HCT116 (cell line): Measurements from ENCODE around the gene TMEM186. TPM values are rescaled to one million over a fixed set of nuclear protein-coding genes. Genes with fewer than 3 reads are reported as not detected.

Experiments
- ATAC-seq: fragments of 200-7000 bp; cut with Tn5 transposase; 2 replicates; pipeline ENCODE4 v1.9.1; 2020; ENCODE audit warnings: mild to moderate bottlenecking, moderate library complexity
- BruUV-seq: library from RNA; stranded (reverse); fragments of 400-500 nt; replicated peaks from 2 replicates; lab custom pipeline; 2021; lab: Mats Ljungman, UMichigan
- CTCF ChIA-PET: fragments of 300-600 bp; sonication (Branson Sonifier 250); formaldehyde crosslinking; loops from one replicate; lab custom pipeline; 2021; ENCODE audit warnings: antibody characterized with exemption; lab: Charles Lee
- POLR2A ChIA-PET: fragments of 300-600, 350-600 bp; sonication (Branson Sonifier 250); formaldehyde crosslinking; loops from one replicate; lab custom pipeline; 2021; ENCODE audit warnings: antibody characterized with exemption; lab: Charles Lee
- RAD21 ChIA-PET, 2 experiments: fragments of 300-600 bp; sonication (Branson Sonifier 250); formaldehyde crosslinking; loops; one replicate each; lab custom pipeline; 2023; ENCODE audit warnings: low total read pairs in 2 of 2; ENCODE audit not compliant: uncharacterized antibody in 2 of 2, unreplicated experiment in 2 of 2, low non-redundant PET in 1 of 2; lab: Charles Lee
- DNase-seq: peaks from one replicate; pipeline ENCODE4 v3.0.0-alpha.2; 2010; ENCODE audit warnings: low read depth, low spot score
- H2AFZ ChIP-seq: fragments of 200-600 bp; shearing (Covaris generic), sonication (generic); 2 replicates; pipeline ENCODE4 v1.6.1; 2017; ENCODE audit warnings: low read depth, mixed run types, mixed read lengths, antibody characterized with exemption, low read length; ENCODE audit not compliant: poor library complexity, severe bottlenecking
- H3K27ac ChIP-seq: 2 replicates; pipeline ENCODE4 v1.5.1; 2012; ENCODE audit warnings: low read depth, low read length
- H3K27me3 ChIP-seq: fragments of 200-600 bp; sonication (generic); 2 replicates; pipeline ENCODE4 v1.6.1; 2016; ENCODE audit warnings: mixed run types, low read length, mixed read lengths; ENCODE audit not compliant: insufficient read depth
- H3K36me3 ChIP-seq, 2 experiments: fragments of 200-500 bp in 1 of 2; fragments of 200-600 bp in 1 of 2; sonication (Bioruptor generic) in 1 of 2; sonication (generic) in 1 of 2; 2 replicates each; pipeline versions ENCODE4 v1.5.1 to v1.6.1; 2014 to 2016; ENCODE audit warnings: low read length in 2 of 2, inconsistent platforms in 1 of 2, mixed read lengths in 1 of 2, mixed run types in 1 of 2; ENCODE audit not compliant: insufficient read depth in 2 of 2, control insufficient read depth in 1 of 2
- H3K4me1 ChIP-seq, 2 experiments: fragments of 200-600 bp in 1 of 2; sonication (generic) in 1 of 2; 2 replicates each; pipeline versions ENCODE4 v1.5.1 to v1.6.1; 2012 to 2017; ENCODE audit warnings: low read length in 2 of 2, inconsistent platforms in 1 of 2, mild to moderate bottlenecking in 1 of 2, mixed read lengths in 1 of 2, mixed run types in 1 of 2, moderate library complexity in 1 of 2; ENCODE audit not compliant: insufficient read depth in 2 of 2, control insufficient read depth in 1 of 2
- H3K4me2 ChIP-seq: fragments of 200-600 bp; sonication (generic); 2 replicates; pipeline ENCODE4 v1.6.1; 2017; ENCODE audit warnings: mixed run types, low read length, mixed read lengths
- H3K4me3 ChIP-seq, 2 experiments: fragments of 200-600 bp in 1 of 2; sonication (generic) in 1 of 2; replicated peaks in 1 of 2; 2 replicates each; pipeline ENCODE4 v1.5.1; 2011 to 2016; ENCODE audit warnings: low read length in 2 of 2, control low read depth in 1 of 2, low read depth in 1 of 2, mild to moderate bottlenecking in 1 of 2, mixed read lengths in 1 of 2, mixed run types in 1 of 2
- H3K79me2 ChIP-seq: fragments of 200-600 bp; sonication (generic); 2 replicates; pipeline ENCODE4 v1.6.1; 2017; ENCODE audit warnings: mild to moderate bottlenecking, mixed run types, low read length, moderate library complexity, mixed read lengths; ENCODE audit not compliant: insufficient read depth
- H3K9ac ChIP-seq: fragments of 200-600 bp; sonication (generic); 2 replicates; pipeline ENCODE4 v1.6.1; 2016; ENCODE audit warnings: low read length, mixed read lengths
- H3K9me2 ChIP-seq: fragments of 200-600 bp; sonication (generic), shearing (Covaris generic); 2 replicates; pipeline ENCODE4 v1.6.1; 2017; ENCODE audit warnings: mixed run types, mild to moderate bottlenecking, moderate library complexity; ENCODE audit not compliant: insufficient read depth
- H3K9me3 ChIP-seq, 2 experiments: fragments of 200-500 bp in 1 of 2; fragments of 200-600 bp in 1 of 2; sonication (Bioruptor generic) in 1 of 2; sonication (generic) in 1 of 2; 2 replicates each; pipeline ENCODE4 v1.6.1; 2014 to 2017; ENCODE audit warnings: low read length in 2 of 2, mixed read lengths in 2 of 2, inconsistent platforms in 1 of 2, low read depth in 1 of 2, mild to moderate bottlenecking in 1 of 2, mixed run types in 1 of 2, moderate library complexity in 1 of 2; ENCODE audit not compliant: control insufficient read depth in 1 of 2, insufficient read depth in 1 of 2
- H4K20me1 ChIP-seq: fragments of 200-600 bp; sonication (generic), shearing (Covaris generic); 2 replicates; pipeline ENCODE4 v1.6.1; 2017; ENCODE audit warnings: mixed run types, mild to moderate bottlenecking, moderate library complexity; ENCODE audit not compliant: insufficient read depth
- CBX3 ChIP-seq: IDR thresholded peaks from 2 replicates; pipeline ENCODE4 v1.6.1; 2012; ENCODE audit warnings: low read depth
- CTCF ChIP-seq, 3 experiments: fragments of 200-600 bp in 1 of 3; sonication (generic) in 1 of 3; IDR thresholded peaks in 2 of 3; conservative IDR thresholded peaks in 1 of 3; 2 replicates each; pipeline ENCODE4 v1.5.1; 2012 to 2017; ENCODE audit warnings: low read depth in 2 of 3, low read length in 2 of 3, antibody characterized with exemption in 1 of 3, borderline replicate concordance in 1 of 3, control low read depth in 1 of 3, mild to moderate bottlenecking in 1 of 3, mixed read lengths in 1 of 3, mixed run types in 1 of 3, moderate library complexity in 1 of 3; ENCODE audit not compliant: insufficient read depth in 1 of 3
- EGR1 ChIP-seq: IDR thresholded peaks from 2 replicates; pipeline ENCODE4 v1.6.1; 2012; ENCODE audit warnings: low read depth
- ELF1 ChIP-seq: IDR thresholded peaks from 2 replicates; pipeline ENCODE4 v1.6.1; 2012; ENCODE audit warnings: low read depth, borderline replicate concordance
- JUND ChIP-seq: IDR thresholded peaks from 2 replicates; pipeline ENCODE4 v1.6.1; 2012
- POLR2A ChIP-seq: IDR thresholded peaks from 2 replicates; pipeline ENCODE4 v1.7.0; 2011; ENCODE audit warnings: borderline replicate concordance; ENCODE audit not compliant: insufficient read depth, insufficient read length; ENCODE audit errors: extremely low read depth
- POLR2AphosphoS5 ChIP-seq: IDR thresholded peaks from 2 replicates; pipeline ENCODE4 v1.6.1; 2011; ENCODE audit warnings: mild to moderate bottlenecking, low read depth, low read length, moderate library complexity
- RAD21 ChIP-seq: IDR thresholded peaks from 2 replicates; pipeline ENCODE4 v1.6.1; 2012; ENCODE audit warnings: low read depth, mild to moderate bottlenecking
- SP1 ChIP-seq: IDR thresholded peaks from 2 replicates; pipeline ENCODE4 v1.6.1; 2012; ENCODE audit warnings: low read depth
- SRF ChIP-seq: IDR thresholded peaks from 2 replicates; pipeline ENCODE4 v1.6.1; 2012; ENCODE audit warnings: low read depth
- YY1 ChIP-seq: IDR thresholded peaks from 2 replicates; pipeline ENCODE4 v1.6.1; 2011; ENCODE audit warnings: low read length, low read depth, moderate library complexity, mild to moderate bottlenecking; ENCODE audit not compliant: insufficient replicate concordance; ENCODE audit errors: extremely low read depth
- ZBTB33 ChIP-seq: IDR thresholded peaks from 2 replicates; pipeline ENCODE4 v1.6.1; 2011; ENCODE audit warnings: mild to moderate bottlenecking, low read length, moderate library complexity; ENCODE audit not compliant: insufficient replicate concordance; ENCODE audit errors: extremely low read depth
- ZFX ChIP-seq: fragments of 450-650 bp; IDR thresholded peaks from 2 replicates; pipeline ENCODE4 v1.6.1; 2017
- intact Hi-C: fragments of 100-400 bp; cut with micrococcal nuclease; formaldehyde crosslinking; loops from 2 replicates; pipeline ENCODE4 v1.10.0; 2022
- total RNA-seq: library from RNA; stranded (reverse); gene quantifications from one replicate; pipeline ENCODE4 v1.2.1, GENCODE V29; 2021; ENCODE audit not compliant: unreplicated experiment
- TF ChIP-seq, protein P1 (sequence below): IDR thresholded peaks from 2 replicates; pipeline ENCODE4 v1.6.1; 2012

Gene TMEM186
- total RNA-seq, 1 experiment from 2014 or later, result 14.0 TPM

DNA sequence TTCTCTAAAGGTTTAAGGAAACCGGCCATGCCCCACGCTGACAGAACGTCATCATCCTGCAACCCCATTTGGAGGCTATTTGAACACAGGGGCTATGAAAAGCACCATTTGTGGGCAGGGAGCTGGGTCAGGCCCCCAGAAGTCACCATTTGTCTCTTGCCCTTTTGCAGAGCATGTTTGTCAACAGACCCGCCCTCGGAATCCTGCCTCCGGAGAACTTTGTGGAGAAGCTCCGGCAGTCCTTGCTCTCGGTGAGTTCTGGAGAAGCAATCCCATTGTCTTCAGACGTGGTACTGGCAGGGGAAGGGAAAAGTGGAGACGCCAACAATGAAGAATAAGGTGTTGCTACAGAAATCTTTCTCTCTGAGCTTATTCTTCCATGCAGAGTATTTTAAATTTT is 33.5 kb downstream of the TMEM186 start:
- no peak for DNase-seq
- Histone ChIP-seq H3K27ac (no peak overlapping the region), H3K79me2 (no peaks in the 10 kb centered on the region), H3K4me3 (no peak overlapping the region), H3K9me2 (no peaks in the 10 kb centered on the region), H3K9ac (no peak overlapping the region), H3K9me3 (no peaks in the 10 kb centered on the region), H3K36me3 (no peaks in the 10 kb centered on the region), H3K27me3 (no peaks in the 10 kb centered on the region), H3K4me2 (no peak overlapping the region), H4K20me1 (no peaks in the 10 kb centered on the region), H3K4me1 (no peaks in the 10 kb centered on the region), H2AFZ (no peak overlapping the region)
- RAD21 ChIA-PET, result no interaction called here
- no TSS peak for BruUV-seq
- CTCF ChIA-PET, result no interaction called here
- intact Hi-C loops, result no loop called here
- POLR2A ChIA-PET, result no interaction called here
- no peak for TF ChIP-seq CBX3
- TF ChIP-seq SRF, result no peak
- no peak for TF ChIP-seq SP1
- TF ChIP-seq ZBTB33, result no peak
- TF ChIP-seq ZFX, result no peak
- no peak for TF ChIP-seq POLR2A
- no peak for TF ChIP-seq RAD21
- TF ChIP-seq JUND, result no peak
- TF ChIP-seq EGR1, result no peak
- no peak for TF ChIP-seq POLR2AphosphoS5
- TF ChIP-seq, protein P1, sequence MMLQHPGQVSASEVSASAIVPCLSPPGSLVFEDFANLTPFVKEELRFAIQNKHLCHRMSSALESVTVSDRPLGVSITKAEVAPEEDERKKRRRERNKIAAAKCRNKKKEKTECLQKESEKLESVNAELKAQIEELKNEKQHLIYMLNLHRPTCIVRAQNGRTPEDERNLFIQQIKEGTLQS, result no peak
- TF ChIP-seq CTCF (IDR thresholded peaks at IDR 0.05 in 2 of 3, conservative IDR thresholded peaks at IDR 0.05 in 1 of 3; ENCODE audit: borderline replicate concordance in 1 of 3, insufficient read depth in 1 of 3, low read depth in 2 of 3, low read length in 2 of 3), result no peak
- TF ChIP-seq YY1, result no peak
- no peak for TF ChIP-seq ELF1
- no peak for ATAC-seq
